HG03039 (cell line): ENCODE results near the gene CCDC91.
"Not testable (repeated sequence)": the region's sequence is repeated elsewhere in the genome, so short reads cannot be mapped to it uniquely, and the experiment has no call there.

ENCODE experiments used
- ATAC-seq: cut with Tn5 transposase; IDR thresholded peaks from one replicate; pipeline ENCODE4 v1.9.1; 2021; ENCODE audit warnings: mild to moderate bottlenecking, moderate library complexity; ENCODE audit not compliant: unreplicated experiment

Gene CCDC91

DNA sequence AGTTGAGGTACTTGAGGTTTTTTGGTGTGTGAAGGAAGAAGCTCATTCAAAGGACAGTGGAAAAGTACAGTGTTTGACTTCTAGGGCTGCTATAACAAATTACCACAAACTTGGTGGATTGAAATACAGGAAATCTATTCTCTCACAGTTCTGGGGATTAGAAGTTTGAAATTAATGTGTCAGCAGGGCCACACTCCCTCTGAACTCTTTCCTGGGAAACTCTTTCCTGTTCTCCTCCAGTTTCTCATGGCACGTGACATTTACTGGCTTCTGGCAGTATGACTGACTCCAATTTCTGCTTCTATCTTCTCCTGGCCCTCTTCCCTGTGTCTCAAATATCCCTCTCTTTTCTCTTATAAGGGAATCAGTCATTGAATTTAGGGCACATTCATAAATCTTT lies 160.2 kb downstream of the CCDC91 start:
- ATAC-seq, result no peak

GRCh38 chr12:28351414-28351813 lies 161.2 kb downstream of the CCDC91 start:
- ATAC-seq, result no peak

DNA sequence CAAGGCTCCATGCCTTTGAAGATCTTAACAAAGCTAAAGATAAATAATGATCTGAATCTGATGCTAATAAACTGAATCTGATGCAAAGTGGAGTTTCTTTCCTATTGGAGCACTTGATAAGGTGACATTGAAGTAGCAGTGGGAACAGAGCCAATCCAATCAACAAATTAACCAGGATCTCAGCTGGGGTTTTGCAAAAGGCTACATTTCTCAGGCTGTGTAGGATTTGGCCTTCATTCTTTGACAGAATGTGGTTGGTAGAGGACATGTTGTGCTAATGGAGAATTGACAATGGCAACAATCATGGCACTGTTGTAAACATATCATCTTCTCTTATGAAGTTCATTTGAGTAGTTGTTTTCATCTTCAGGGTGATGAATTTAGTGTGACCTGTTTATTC lies 164.9 kb downstream of the CCDC91 start:
- no peak for ATAC-seq

GRCh38 chr12:28360253-28360652 lies 170.0 kb downstream of the CCDC91 start:
- ATAC-seq, result no peak

DNA sequence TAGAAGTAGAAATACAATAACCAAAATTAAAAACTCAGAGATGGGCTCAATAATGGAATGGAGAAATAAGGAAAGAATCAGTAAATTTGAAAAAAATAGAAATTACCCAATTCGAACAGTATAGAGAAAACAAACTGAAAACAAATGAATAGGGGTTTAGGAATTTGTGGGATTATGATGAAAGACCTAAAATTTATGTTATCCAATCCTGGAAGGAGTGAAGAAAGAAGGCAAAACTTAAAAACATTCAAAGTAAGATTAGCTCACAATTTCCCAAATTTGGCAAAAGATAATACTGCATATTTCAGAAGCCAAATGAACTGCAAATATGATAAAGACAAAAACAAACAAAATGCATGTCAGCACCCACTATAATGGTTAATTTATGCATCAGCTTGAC lies 177.1 kb downstream of the CCDC91 start:
- ATAC-seq, result no peak

GRCh38 chr12:28367993-28368392 lies 177.7 kb downstream of the CCDC91 start:
- ATAC-seq, result no peak

- ATAC-seq, result no peak
Measured at GRCh38 chr12:28369483-28369882, 179.2 kb downstream of the CCDC91 start.

DNA sequence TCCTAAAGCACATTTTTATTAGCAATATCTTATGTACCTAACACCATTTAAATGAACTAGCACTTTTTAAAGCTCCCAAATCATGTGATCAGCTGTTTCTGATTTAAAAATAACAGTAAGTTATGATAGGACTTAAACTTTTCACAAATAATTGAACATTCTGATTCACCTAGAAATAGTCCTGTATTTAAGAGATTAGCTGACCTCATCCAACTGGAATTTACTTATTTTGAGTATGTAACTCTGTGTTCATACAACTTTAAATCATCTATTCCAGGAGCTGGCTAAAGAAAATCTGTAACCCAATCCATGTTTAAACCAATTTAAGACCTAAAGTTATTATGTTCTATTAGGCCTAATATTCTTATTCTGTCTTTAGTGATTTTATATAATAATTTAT lies 184.3 kb downstream of the CCDC91 start:
- ATAC-seq, result no peak

DNA sequence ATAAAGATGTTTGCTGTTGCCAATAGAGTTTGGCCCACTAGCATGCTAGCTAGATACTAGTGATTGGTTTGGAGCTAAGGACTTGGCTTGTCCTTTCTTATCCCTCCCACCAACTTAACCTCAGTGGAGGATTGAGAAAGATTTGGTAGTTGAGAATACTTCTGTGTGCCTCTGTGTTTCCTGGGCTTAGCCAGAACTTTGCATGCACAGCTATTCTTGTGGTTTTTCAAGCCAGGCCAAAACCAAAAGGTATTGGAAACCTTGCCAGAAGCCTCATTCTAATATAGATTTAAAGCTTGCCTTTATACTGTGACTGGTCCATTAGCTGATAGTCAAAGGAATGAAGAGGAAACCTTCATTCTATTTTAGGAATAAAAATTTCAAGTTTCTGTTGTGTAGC lies 188.5 kb downstream of the CCDC91 start:
- ATAC-seq, result no peak

- ATAC-seq, result not testable (repeated sequence)
Measured at GRCh38 chr12:28379779-28380178, 189.5 kb downstream of the CCDC91 start.

DNA sequence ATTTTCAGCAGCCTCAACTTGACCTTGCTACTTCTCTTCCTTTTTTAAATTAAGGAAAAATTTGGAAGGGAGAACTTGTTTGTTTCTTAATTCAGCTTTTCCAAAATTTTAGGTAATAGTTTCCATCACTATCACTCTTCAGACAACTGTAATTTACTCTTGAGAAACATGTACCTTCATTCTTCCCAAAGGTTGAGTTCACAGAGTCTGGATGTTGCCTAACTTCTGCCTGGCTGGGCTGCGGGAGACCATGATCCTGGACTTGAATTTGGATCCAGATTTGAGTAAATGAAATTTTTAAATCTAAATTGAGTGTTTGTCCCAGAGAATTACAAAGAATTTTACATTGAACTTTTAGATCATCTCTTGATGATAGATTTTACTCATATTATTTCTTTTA lies 193.1 kb downstream of the CCDC91 start:
- ATAC-seq, result no peak

DNA sequence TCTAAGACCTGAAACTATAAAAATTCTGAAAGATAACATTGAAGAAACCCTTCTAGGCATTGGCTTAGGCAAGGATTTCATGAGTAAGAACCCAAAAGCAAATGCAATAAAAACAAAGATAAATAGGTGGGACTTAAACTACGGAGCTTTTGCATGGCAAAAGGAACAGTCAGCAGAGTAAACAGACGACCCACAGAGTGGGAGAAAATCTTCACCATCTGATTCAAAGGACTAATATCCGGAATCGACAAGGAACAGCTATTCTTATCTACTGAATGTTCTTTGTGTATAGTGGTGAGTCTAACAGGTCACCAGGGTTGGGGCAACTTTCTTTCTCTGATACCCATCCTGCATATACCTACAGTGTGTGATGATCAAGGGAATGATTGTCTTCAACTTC lies 198.6 kb downstream of the CCDC91 start:
- no peak for ATAC-seq

DNA sequence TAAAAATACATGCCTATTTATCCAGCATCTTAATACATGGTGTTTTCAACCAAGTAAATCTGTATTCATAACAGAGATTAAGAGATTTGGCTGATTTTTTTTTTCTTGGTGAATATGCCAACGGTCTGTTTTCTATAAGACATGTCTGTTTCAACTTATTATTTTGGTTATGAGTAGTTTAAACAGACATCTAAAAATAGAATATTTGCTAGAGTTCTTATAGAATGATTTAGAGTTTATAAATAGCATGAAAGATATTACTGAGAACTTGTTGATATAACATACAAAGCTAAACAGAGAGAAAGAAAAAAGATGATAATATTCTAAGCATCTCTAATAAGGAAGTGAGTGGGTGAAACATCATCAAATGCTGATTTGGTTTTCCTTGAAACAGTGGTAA lies 199.9 kb downstream of the CCDC91 start:
- ATAC-seq, result no peak

DNA sequence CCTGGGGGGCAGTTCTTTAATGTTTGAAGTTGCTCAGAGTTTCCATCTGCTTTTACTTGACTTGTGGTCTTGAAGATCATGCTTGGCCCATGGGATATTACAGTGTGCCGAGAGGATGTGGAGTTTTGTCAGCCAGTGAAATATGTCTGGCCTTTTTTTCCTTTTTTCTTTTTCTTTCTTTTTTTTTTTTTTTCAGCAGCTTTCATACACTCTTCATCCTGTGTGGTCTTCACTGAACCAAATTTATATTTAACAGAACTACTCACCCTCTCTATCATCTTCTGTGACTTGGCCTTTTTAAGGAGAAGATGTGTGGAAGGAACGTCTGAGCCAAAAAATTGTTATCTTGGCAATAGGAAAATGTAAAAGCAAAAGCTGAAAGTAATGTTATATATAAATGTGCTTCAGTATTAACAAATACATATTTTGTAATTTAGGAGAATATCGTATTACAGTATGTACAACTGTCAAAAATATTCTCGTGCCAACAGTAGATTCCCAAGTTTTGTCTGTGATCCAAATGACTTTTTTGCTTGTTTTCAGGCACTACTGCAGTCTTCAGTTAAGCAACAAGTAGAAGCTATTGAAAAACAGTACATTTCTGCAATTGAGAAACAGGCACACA lies 200.6 kb downstream of the CCDC91 start:
- ATAC-seq, result no peak

DNA sequence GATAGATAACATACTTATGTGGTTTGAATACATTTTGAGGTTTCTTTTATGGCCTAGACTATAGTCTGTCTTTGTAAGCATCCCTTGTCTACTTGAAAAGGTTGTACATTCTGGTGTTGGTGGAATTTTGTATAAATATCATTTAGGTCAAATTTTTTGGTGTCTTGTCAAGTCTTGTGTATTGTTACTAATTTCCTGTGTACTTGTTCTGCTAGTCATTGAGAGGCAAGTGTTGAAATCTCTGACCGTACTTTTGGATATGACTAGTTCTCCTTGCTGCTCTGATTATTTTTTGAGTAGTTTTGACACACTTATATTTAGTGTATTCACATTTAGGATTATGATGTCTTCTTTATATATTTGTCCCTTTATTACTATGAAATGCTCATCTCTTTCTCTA lies 219.6 kb downstream of the CCDC91 start:
- no peak for ATAC-seq

DNA sequence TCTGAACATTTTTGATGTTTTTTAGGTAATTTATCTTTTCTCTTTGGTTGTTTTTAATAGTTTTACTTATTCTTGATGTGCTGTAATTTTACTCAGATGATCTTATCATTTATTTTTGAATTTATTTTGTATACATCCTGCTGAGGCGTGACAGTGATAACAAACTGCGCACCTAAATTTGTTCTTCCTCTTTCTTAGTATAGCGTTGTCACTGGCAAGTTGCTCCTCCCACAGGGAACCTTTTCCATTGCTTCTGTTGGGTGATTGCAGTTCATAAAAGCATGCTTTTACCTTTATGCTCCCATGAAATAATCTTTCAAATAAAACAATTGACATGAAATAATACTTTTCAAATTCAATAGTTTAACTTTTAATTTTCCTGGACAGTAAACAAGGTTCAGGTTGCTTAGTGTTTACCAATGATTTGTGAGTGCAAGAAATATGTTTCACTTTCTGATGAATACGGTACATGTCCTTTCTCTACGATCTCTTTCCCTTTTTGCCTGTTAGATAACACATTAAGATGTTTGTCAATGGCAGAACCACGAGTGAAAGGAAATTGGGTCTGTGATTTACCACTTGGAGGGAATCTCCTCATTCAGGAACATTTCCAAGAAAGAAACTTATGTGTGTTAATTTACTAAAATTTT lies 223.3 kb downstream of the CCDC91 start:
- peak; percentile 74 for ATAC-seq

- ATAC-seq, result no peak
Measured at GRCh38 chr12:28415755-28416154, 225.5 kb downstream of the CCDC91 start.

DNA sequence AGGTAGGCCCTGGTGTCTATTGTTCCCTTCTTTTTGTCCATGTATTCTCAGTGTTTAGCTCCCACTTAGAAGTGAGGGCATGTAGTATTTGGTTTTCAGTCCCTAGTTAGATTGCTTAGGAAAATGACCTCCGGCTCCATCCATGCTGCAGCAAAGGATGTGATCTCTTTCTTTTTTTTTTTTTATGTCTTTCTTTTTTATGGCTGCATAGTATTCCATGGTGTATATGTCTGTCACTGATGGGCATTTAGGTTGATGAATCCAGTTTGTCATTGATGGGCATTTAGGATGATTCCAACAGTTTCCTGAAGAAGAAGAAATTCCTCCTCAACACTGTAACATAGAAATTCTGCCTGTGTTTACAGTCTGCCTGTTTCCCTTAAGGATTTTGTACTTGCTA lies 231.1 kb downstream of the CCDC91 start:
- no peak for ATAC-seq

DNA sequence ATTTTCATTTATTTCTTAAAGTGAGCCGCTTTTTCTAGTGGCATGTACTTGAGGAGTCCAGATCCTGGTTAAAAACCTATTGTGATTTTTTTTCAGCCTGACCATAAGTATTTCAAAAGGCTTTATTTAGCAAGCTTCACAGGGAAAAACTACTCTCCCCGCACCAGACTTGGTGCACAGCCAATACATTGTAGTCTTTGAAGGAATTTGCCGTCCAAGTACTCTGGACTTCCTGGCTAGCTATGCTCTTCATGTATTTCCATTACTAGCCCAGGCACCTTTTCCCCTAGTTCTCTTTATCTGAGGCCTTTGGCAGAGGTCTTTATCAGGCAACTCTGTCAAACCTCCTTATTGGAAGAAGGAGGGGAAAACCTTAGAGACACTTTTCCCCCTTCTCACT lies 234.7 kb downstream of the CCDC91 start:
- no peak for ATAC-seq

- ATAC-seq, result no peak
Measured at GRCh38 chr12:28425526-28425925, 235.3 kb downstream of the CCDC91 start.

DNA sequence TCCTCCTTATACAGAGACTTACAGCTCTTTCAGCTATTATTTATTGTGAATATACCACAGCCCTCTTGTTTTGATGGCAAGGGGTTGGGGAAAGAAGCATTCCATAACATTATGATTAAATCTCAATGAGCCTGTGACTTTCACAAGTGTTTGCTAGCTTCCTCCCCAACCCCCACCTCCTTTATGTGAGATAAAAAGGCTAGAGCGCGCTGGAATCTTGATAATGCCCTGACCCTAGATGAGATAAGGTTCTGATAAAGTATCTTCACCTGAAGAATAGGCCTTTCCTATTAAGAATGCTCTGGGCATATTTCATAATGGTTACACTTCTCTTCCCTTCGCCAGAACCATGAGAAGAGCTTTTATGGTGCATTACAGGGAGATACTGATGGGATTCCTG lies 236.8 kb downstream of the CCDC91 start:
- no peak for ATAC-seq

GRCh38 chr12:28440081-28440608 lies 249.9 kb downstream of the CCDC91 start:
- no peak for ATAC-seq

DNA sequence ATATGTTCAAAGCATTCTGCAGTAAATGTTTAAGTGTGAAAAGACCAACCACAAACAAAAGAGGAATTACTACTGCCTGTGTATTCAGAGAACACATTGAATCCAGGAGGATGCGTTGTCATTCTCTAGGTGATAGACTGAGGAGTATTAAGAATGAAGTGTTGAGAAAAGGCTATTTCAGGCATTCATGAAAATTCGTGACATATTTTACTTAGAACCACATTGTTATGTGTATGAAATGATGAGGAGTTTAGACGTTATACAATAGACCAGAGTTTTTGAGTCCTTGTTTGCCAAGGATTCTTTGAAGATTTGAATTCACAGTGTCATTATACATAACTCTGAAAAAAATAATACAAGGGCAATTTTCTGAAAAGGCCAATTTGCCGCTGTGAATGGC lies 251.8 kb downstream of the CCDC91 start:
- no peak for ATAC-seq
